ENCODE results near the gene LCP2.

- TF ChIP-seq, protein P1, sequence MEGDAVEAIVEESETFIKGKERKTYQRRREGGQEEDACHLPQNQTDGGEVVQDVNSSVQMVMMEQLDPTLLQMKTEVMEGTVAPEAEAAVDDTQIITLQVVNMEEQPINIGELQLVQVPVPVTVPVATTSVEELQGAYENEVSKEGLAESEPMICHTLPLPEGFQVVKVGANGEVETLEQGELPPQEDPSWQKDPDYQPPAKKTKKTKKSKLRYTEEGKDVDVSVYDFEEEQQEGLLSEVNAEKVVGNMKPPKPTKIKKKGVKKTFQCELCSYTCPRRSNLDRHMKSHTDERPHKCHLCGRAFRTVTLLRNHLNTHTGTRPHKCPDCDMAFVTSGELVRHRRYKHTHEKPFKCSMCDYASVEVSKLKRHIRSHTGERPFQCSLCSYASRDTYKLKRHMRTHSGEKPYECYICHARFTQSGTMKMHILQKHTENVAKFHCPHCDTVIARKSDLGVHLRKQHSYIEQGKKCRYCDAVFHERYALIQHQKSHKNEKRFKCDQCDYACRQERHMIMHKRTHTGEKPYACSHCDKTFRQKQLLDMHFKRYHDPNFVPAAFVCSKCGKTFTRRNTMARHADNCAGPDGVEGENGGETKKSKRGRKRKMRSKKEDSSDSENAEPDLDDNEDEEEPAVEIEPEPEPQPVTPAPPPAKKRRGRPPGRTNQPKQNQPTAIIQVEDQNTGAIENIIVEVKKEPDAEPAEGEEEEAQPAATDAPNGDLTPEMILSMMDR (IDR thresholded peaks at IDR 0.05; ENCODE audit: low read depth, low read length), result no peak
- TF ChIP-seq POLR2A (IDR thresholded peaks at IDR 0.05; ENCODE audit: extremely low read depth, insufficient read length) (no peak), MAX (IDR thresholded peaks at IDR 0.05; ENCODE audit: low read depth, low read length) (no peak), MYC (IDR thresholded peaks at IDR 0.05; ENCODE audit: low read depth, low read length) (no peak)
Observed at GRCh38 chr5:170276140-170276539, 21.4 kb downstream of the LCP2 start.

Data from NB4 (cell line).